AG04450 (cell line): ENCODE results near the gene SMAD9. TPM values are rescaled to one million over a fixed set of nuclear protein-coding genes. Genes with fewer than 3 reads are reported as not detected.

ENCODE experiments used
- CTCF ChIA-PET: fragments of 300-600, 350-600 bp; formaldehyde crosslinking; extraction: SDS; loops from one replicate; lab custom pipeline; 2022; ENCODE audit warnings: antibody characterized with exemption, inconsistent platforms; lab: Charles Lee
- POLR2A ChIA-PET: fragments of 350-600 bp; formaldehyde crosslinking; extraction: SDS; loops from one replicate; lab custom pipeline; 2021; ENCODE audit warnings: antibody characterized with exemption, inconsistent platforms; lab: Yijun Ruan, JAX
- DNase-seq: peaks from one replicate; pipeline ENCODE4 v3.0.0-alpha.2; 2011; ENCODE audit warnings: low read depth, low spot score
- H3K27ac ChIP-seq: one replicate; pipeline ENCODE4 v1.5.1; 2012; ENCODE audit warnings: low read depth, low read length, control low read depth
- H3K27me3 ChIP-seq: one replicate; pipeline ENCODE4 v1.6.0; 2012; ENCODE audit warnings: low read length; ENCODE audit not compliant: control insufficient read depth, insufficient read depth
- H3K4me3 ChIP-seq: 2 replicates; pipeline ENCODE4 v1.5.1; 2011; ENCODE audit warnings: mild to moderate bottlenecking, low read depth, low read length, control low read depth
- H3K9me3 ChIP-seq: 2 replicates; pipeline ENCODE4 v1.5.1; 2012; ENCODE audit warnings: low read length; ENCODE audit not compliant: control insufficient read depth, insufficient read depth
- polyA plus RNA-seq: library from polyadenylated mRNA; depleted of rRNA; stranded (reverse); fragments of >200 nt; gene quantifications from 2 replicates; pipeline ENCODE4 v1.2.3, GENCODE V29; 2011
- TF ChIP-seq, protein P1 (sequence below): IDR thresholded peaks from 2 replicates; pipeline ENCODE4 v1.5.1; 2011; ENCODE audit warnings: low read depth, low read length, control low read depth, inconsistent platforms

The SMAD9 gene
- polyA plus RNA-seq, 1 experiment, result 5.3 TPM

DNA sequence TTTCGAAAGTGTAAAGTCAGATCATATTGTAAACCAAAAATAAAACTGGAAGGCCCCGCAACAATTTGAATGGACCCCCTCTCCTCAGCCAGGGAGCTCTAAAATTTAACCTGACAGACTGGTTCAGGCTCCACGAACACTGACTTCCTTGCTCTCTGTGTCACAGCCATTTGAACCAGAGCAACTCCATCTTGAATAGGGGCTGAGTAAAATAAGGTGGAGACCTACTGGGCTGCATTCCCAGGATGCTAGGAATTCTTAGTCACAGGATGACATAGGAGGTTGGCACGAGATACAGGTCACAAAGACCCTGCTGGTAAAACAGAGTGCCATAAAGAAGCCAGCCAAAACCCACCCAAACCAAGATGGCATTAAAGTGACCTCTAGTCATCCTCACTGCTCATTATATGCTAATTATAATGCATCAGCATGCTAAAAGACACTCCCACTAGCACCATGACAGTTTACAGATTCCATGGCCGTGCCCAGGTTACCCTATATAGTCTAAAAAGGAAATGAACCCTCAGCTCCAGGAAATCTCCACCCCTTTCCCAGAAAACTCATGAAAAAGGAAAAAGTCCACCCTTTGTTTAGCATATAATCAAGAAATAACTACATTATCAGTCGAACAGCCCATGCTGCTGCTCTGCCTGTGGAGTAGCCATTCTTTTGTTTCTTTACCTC, 57.9 kb downstream of the SMAD9 start:
- ChIA-PET CTCF (interaction anchor here (17.8 kb wide), 1 partner anchor 119 kb away, joined by 432 read pairs; no protein-coding TSS in a partner anchor), POLR2A (no interaction called here)
- no peak for DNase-seq

DNA sequence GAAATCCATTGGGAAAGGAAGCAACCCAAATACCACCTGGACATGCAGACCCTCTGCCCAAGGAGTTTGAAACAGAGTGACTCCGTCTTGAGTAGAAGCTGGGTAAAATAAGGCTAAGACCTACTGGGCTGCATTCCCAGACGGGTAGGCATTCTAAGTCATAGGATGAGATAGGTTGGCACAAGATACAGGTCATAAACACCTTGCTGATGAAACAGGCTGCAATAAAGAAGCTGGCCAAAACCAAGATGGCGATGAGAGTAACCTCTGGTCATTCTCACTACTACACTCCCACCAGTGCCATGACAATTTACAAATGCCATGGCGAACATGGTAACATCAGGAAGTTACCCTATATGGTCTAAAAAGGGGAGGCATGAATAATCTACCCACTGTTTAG, 60.8 kb downstream of the SMAD9 start:
- ChIA-PET CTCF (interaction anchor here (0.7 to 17.8 kb wide), 34 partner anchors 9 to 555 kb away, joined by 3 to 432 read pairs (median 6); no protein-coding TSS in a partner anchor), POLR2A (interaction anchor here (0.5 kb wide), 1 partner anchor 117 kb away, joined by 3 read pairs; no protein-coding TSS in a partner anchor)
- no peak overlapping the region for H3K27ac ChIP-seq
- no peaks in the 10 kb centered on the region for H3K9me3 ChIP-seq
- DNase-seq, result no peak
- TF ChIP-seq, protein P1, sequence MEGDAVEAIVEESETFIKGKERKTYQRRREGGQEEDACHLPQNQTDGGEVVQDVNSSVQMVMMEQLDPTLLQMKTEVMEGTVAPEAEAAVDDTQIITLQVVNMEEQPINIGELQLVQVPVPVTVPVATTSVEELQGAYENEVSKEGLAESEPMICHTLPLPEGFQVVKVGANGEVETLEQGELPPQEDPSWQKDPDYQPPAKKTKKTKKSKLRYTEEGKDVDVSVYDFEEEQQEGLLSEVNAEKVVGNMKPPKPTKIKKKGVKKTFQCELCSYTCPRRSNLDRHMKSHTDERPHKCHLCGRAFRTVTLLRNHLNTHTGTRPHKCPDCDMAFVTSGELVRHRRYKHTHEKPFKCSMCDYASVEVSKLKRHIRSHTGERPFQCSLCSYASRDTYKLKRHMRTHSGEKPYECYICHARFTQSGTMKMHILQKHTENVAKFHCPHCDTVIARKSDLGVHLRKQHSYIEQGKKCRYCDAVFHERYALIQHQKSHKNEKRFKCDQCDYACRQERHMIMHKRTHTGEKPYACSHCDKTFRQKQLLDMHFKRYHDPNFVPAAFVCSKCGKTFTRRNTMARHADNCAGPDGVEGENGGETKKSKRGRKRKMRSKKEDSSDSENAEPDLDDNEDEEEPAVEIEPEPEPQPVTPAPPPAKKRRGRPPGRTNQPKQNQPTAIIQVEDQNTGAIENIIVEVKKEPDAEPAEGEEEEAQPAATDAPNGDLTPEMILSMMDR, result no peak
- no peaks in the 10 kb centered on the region for H3K27me3 ChIP-seq
- no peak overlapping the region for H3K4me3 ChIP-seq

More for the DNA sequence above, 57.9 kb downstream of the SMAD9 start:
- no peak overlapping the region for H3K27ac ChIP-seq
- TF ChIP-seq, protein P1, result no peak
- H3K4me3 ChIP-seq, result no peak overlapping the region
- no peaks in the 10 kb centered on the region for H3K9me3 ChIP-seq
- no peaks in the 10 kb centered on the region for H3K27me3 ChIP-seq

DNA sequence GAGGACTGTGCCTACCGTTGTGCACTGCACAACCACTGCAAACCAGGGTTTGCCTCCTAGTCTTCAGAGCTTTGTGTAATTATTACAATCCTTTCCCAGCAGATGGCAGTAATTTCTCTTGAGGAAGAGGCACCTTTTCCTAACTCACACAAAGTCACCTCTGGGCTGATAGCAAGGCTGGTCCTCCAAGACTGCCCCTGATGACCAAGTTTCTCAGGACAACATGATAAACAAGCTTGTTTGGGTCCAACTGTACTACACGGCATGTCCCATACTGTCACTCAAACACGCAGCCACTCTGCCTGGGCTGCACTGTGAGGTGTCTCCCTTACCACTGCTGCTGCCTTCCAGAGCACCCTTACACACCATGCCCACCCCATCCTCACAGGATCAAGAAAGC, 61.7 kb downstream of the SMAD9 start:
- no peaks in the 10 kb centered on the region for H3K9me3 ChIP-seq
- CTCF ChIA-PET, result interaction anchor here (0.5 to 17.8 kb wide), 54 partner anchors 10 to 742 kb away, joined by 3 to 432 read pairs (median 5); partner anchors contain the start of genes ALG5 and EXOSC8
- POLR2A ChIA-PET, result interaction anchor here (0.6 to 1.0 kb wide), 2 partner anchors 92 to 123 kb away, joined by 4 read pairs; no protein-coding TSS in a partner anchor

DNA sequence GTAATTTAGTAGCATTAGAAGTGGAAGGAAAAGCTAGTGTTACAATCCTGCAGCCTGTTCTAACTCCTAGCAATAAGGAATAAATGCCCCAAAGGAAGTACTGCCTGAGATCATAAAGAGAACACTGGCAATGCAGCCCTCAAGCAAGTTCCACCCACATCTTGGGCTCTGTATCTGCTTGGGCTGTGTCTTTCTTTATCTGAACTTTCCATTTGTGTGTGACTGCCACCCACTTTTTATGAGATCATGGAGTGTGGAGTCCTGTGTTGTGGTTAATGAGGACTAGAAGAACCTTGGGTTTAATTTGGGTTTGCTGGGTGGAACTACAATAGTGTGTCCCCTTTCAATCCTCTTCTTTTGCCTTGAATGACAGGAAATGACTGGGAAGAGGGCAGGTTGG, 62.8 kb downstream of the SMAD9 start:
- Histone ChIP-seq H3K9me3 (no peaks in the 10 kb centered on the region), H3K4me3 (no peak overlapping the region), H3K27me3 (no peaks in the 10 kb centered on the region), H3K27ac (no peak overlapping the region)
- TF ChIP-seq, protein P1, result no peak
- DNase-seq, result no peak
- ChIA-PET CTCF (interaction anchor here (1.1 to 17.8 kb wide), 13 partner anchors 9 to 143 kb away, joined by 3 to 432 read pairs (median 12); partner anchors contain the start of genes ALG5 and EXOSC8), POLR2A (no interaction called here)

More for the DNA sequence above, 61.7 kb downstream of the SMAD9 start:
- no peak overlapping the region for H3K4me3 ChIP-seq
- TF ChIP-seq, protein P1, result peak; percentile 66
- peak; percentile 15 for DNase-seq
- no peak overlapping the region for H3K27ac ChIP-seq
- H3K27me3 ChIP-seq, result no peaks in the 10 kb centered on the region

- CTCF ChIA-PET, result interaction anchor here (0.6 to 17.8 kb wide), 4 partner anchors 10 to 184 kb away, joined by 4 to 432 read pairs (median 6); no protein-coding TSS in a partner anchor
- H3K9me3 ChIP-seq, result no peaks in the 10 kb centered on the region
- H3K27me3 ChIP-seq, result no peaks in the 10 kb centered on the region
- POLR2A ChIA-PET, result no interaction called here
- H3K4me3 ChIP-seq, result no peak overlapping the region
- TF ChIP-seq, protein P1, result peak; percentile 33
- no peak overlapping the region for H3K27ac ChIP-seq
- DNase-seq, result no peak
Observed at GRCh38 chr13:36850790-36851438, 69.1 kb downstream of the SMAD9 start.
